ENCODE data around the gene FLT1.

- TF ChIP-seq CTCF (IDR thresholded peaks at IDR 0.05; ENCODE audit: insufficient read depth, low read length) (no peak), SPI1 (IDR thresholded peaks at IDR 0.05; ENCODE audit: borderline replicate concordance, low read depth) (no peak), REST (IDR thresholded peaks at IDR 0.05; ENCODE audit: insufficient replicate concordance, low read depth) (no peak)
Measured at GRCh38 chr13:28297341-28297740, 197.6 kb downstream of the FLT1 start.

Data from HL-60 (cell line).